GM21447 (cell line): Measurements from ENCODE around the gene HDAC5.
"Not testable (repeated sequence)": the region's sequence is repeated elsewhere in the genome, so short reads cannot be mapped to it uniquely, and the experiment has no call there.

Experiments
- ATAC-seq: cut with Tn5 transposase; IDR thresholded peaks from one replicate; pipeline ENCODE4 v1.9.1; 2021; ENCODE audit not compliant: unreplicated experiment

Gene HDAC5

GRCh38 chr17:44071198-44071520 lies 52.3 kb downstream of the HDAC5 start:
- ATAC-seq = peak; percentile 24

GRCh38 chr17:44070455-44071197 lies 52.8 kb downstream of the HDAC5 start, which contains the start of gene G6PC3:
Gene G6PC3, plus strand, starts transcription at chr17:44070735. Its CDS starts 231 bp downstream, at chr17:44070966.
- peak; percentile 67 for ATAC-seq

DNA sequence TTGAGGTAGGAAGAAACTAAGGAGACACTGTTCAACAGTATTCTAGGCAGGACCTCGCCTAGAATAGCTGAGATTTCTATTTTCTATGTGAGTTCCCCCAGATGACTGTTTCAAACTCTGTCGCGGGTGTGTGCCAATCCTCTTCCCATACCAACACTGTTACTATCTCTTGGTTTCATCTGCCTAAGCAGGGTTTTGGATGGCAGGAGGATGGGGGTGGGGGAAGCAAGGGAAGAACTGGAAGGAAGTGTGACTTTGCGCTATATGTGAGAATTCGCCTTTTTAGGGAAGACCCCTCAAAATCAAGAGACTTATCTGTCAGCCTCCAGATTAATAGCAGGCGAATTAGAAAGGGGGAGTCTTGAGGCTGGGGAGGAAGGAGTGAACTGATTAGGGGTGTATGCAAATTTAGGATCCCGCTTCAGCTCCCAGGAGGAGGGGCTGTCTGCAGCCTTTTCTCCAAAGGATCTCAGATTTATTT lies 53.4 kb downstream of the HDAC5 start:
- ATAC-seq = peak; percentile 11

DNA sequence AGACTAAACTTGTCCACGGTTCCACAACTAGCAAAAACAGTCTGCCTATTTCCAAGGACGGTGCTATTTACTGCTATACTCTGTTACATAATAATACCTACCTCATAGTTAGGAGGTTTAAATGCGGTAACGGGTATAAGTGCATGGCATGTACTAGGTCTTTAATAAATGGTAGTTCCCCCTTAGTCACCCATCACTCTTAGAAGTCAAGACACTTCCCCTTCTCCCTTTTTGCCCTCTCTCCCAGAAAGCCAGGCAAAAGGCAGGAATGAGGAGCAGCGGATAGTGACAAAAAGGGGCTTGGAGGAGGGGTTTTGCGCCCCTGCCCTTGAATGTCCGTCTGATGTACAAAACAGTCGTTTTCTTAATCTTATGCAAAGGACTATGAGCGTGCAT lies 55.9 kb downstream of the HDAC5 start:
- no peak for ATAC-seq

DNA sequence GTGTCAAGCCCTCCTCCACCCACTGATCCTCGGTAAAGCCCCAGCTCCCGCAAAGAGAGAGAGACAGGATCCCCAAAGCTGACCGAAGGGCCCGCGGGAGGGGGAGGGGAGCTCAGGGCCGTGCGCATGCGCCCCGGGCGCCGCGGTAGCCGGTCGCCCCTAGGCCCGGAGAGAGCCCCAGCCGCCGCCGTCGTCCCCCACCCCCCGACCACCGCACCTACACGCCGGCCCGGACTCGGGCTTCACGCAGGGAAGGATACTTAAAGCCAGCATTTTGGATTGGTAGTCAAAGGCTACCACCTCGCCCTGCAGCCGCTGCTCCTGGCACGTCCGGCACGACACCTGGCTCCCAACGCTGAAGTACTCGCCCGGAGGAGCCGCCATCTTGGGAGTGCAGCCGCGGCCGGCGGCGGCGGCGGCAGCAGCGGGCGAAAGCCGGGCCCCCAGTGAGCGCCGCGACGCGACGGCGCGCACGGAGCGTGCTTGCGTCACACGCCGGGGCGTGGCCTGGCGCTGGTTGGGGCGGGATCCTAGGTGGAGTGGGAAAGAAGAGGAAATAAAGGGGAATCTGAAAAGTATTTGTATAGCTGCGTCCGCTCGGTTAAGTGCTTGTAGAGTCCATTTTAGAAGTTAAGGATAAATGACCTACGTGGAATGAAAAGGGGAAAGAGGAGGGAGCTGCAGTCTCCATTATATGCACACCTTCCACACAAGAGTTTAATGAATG lies 57.1 kb downstream of the HDAC5 start, which contains the start of gene LSM12:
Gene LSM12 (minus strand): TSS at position 468 of the 727 bp plus-strand sequence. CDS start 84 bp downstream, at position 384.
- ATAC-seq = peak; percentile 50

DNA sequence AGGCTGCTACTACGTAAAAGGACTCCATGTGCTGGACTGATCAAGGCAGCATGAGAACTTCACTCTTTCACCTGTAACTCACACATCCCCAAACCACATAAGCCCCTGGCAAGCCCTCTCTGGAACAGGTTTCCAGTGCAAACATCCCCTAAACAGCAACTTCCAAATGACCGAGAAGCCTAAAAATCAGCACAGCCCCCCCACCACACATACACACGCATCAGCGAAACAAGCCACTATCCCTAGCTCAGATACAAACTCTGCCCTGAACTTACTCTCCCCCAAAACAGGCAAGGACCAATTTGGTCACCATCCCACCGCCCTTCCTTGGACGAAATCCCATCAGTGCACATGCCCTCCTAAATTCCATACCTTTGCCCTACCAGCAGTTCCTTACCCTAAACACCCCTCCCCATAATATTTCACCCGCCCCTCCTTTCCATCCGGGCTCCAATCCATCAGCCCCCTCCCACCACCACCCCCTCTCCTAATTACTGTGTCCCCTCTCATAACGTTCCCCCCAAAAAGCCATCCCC lies 57.7 kb downstream of the HDAC5 start:
- no peak for ATAC-seq

- ATAC-seq = no peak
Observed at GRCh38 chr17:44063704-44064639, 59.5 kb downstream of the HDAC5 start.

GRCh38 chr17:44062871-44063270 lies 60.6 kb downstream of the HDAC5 start:
- ATAC-seq = no peak

GRCh38 chr17:44061446-44061845 lies 62.0 kb downstream of the HDAC5 start:
- no peak for ATAC-seq

GRCh38 chr17:44059101-44059892 lies 64.1 kb downstream of the HDAC5 start:
- ATAC-seq = no peak

DNA sequence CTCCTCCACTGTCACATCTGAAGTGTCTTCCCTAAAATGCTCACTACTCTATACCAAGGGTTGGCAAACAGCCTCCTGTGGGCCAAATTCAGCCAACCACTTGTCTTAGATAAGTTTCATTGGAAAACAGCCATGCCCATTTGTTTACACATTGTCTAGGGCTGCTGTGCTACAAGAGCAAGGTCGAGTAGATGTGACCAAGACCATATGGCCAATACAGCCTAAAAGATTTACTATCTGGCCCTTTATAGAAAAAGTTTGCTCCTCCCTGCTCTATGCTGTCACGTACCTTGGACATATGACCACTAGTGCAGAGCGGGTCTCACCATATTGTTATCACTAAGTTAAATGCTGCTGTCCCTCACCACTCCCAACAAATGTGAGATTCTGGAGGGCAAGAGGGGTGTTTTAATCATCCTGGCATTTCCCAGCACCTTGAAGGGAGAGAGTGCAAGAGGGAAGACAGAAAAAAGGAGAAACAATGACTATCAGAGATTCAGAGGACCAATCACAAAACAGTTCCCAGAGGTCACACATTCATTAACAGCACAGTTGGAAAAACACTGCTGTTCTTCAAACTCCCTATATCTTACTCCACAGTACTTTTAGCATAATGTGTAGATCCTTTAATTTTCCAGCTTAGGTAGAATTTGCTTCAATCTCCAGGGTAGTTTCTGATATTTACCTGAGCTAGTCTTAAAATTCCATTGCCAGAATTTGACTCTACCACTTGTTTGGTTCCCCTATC lies 70.1 kb downstream of the HDAC5 start:
- no peak for ATAC-seq

GRCh38 chr17:44049294-44050060 lies 74.0 kb downstream of the HDAC5 start:
- no peak for ATAC-seq

DNA sequence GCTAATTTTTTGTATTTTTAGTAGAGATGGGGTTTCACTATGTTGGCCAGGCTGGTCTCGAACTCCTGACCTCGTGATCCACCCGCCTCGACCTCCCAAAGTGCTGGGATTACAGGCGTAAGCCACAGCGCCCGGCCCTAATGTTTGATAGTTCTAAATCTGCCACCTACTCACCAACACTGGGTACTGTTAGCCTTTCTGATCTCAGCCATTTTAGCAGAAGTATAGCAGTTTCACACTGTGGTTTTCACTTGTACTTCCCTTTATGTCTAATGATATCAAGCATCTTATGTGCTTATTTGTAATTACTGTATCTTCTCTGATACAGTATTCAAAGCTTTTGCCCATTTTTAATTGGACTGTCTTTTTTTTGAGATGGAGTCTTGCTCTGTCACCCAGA lies 76.5 kb downstream of the HDAC5 start:
- ATAC-seq = not testable (repeated sequence)

- no peak for ATAC-seq
Observed at GRCh38 chr17:44045486-44045885, 78.0 kb downstream of the HDAC5 start.

DNA sequence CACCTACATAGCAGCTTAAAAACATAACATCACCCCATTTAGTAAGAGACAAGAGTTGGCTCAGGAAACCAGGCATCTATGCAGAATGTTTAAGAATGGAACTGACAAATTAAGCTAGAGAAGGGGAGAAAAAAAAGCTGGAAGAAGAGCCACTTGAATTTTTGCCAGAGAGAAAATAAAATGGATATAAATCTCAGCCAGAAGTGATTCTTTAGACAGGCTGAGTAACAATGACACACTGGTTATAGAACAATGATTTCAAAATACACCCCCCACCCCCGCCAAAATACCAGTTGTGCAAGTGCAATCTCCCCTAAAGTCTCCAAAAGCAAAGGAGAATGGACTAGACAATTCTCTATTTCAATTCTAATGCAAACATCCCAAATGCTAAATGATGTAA lies 79.4 kb downstream of the HDAC5 start:
- ATAC-seq = no peak

GRCh38 chr17:44043272-44043696 lies 80.2 kb downstream of the HDAC5 start:
- ATAC-seq = no peak

- no peak for ATAC-seq
Observed at GRCh38 chr17:44039829-44040635, 83.4 kb downstream of the HDAC5 start.

DNA sequence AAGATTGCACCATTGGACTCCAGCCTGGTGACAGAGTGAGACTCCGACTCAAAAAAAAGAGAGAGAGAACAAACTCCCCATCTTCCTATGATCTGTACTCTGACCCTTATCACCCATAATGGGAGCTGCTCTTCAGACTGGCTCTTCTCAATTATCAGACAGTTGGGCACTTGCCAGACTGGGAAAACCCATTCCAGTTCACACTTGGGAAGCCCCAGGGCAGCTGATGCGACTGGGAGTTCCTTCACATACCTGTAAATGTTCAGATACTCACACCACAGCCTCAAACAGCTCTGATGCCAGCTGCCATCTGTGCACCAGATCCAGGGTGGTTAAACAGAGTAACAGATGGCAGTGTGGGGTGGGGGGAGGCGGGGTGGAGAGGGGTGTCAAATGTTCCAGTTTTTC lies 84.8 kb downstream of the HDAC5 start:
- no peak for ATAC-seq
